HG02763 (cell line): ENCODE measurements around the gene EIF3J.
"Not testable (repeated sequence)": the region's sequence is repeated elsewhere in the genome, so short reads cannot be mapped to it uniquely, and the experiment has no call there.

Experiments used
- ATAC-seq: cut with Tn5 transposase; IDR thresholded peaks from one replicate; pipeline ENCODE4 v1.9.1; 2021; ENCODE audit warnings: mild to moderate bottlenecking, moderate library complexity; ENCODE audit not compliant: unreplicated experiment

EIF3J gene

GRCh38 chr15:44541282-44541958, 4.5 kb downstream of the EIF3J start:
- ATAC-seq, result no peak

- ATAC-seq, result no peak
Measured at GRCh38 chr15:44542596-44542995, 5.6 kb downstream of the EIF3J start.

GRCh38 chr15:44544745-44545144, 7.8 kb downstream of the EIF3J start:
- not testable (repeated sequence) for ATAC-seq

- no peak for ATAC-seq
Measured at GRCh38 chr15:44545913-44546802, 9.2 kb downstream of the EIF3J start.

- not testable (repeated sequence) for ATAC-seq
Measured at GRCh38 chr15:44549152-44549551, 12.2 kb downstream of the EIF3J start.

- no peak for ATAC-seq
Measured at GRCh38 chr15:44550256-44550655, 13.3 kb downstream of the EIF3J start.

GRCh38 chr15:44550734-44551133, 13.8 kb downstream of the EIF3J start:
- ATAC-seq, result no peak

GRCh38 chr15:44554934-44555723, 18.2 kb downstream of the EIF3J start:
- ATAC-seq, result no peak

GRCh38 chr15:44560926-44561325, 24.0 kb downstream of the EIF3J start:
- not testable (repeated sequence) for ATAC-seq

- ATAC-seq, result no peak
Measured at GRCh38 chr15:44565387-44566154, 28.6 kb downstream of the EIF3J start.

- no peak for ATAC-seq
Measured at GRCh38 chr15:44566155-44566540, 29.2 kb downstream of the EIF3J start.

- no peak for ATAC-seq
Measured at GRCh38 chr15:44568338-44568737, 31.4 kb downstream of the EIF3J start.

GRCh38 chr15:44569316-44569715, 32.4 kb downstream of the EIF3J start:
- ATAC-seq, result no peak

GRCh38 chr15:44570361-44570760, 33.4 kb downstream of the EIF3J start:
- no peak for ATAC-seq

GRCh38 chr15:44573386-44573785, 36.4 kb downstream of the EIF3J start:
- no peak for ATAC-seq

GRCh38 chr15:44574734-44575133, 37.8 kb downstream of the EIF3J start:
- ATAC-seq, result no peak

- ATAC-seq, result no peak
Measured at GRCh38 chr15:44580105-44580504, 43.2 kb downstream of the EIF3J start.

GRCh38 chr15:44584162-44584749, 47.3 kb downstream of the EIF3J start:
- no peak for ATAC-seq

GRCh38 chr15:44585633-44586032, 48.7 kb downstream of the EIF3J start:
- no peak for ATAC-seq

GRCh38 chr15:44588541-44588940, 51.6 kb downstream of the EIF3J start:
- ATAC-seq, result no peak
